BE2C (cell line): Measurements from ENCODE around the gene COQ5.

Experiments
- DNase-seq: peaks from one replicate; pipeline ENCODE4 v3.0.0-alpha.2; 2020
- H3K27me3 ChIP-seq: fragments of 250-450 bp; sonication (Bioruptor Pico); 2 replicates; pipeline ENCODE4 v1.5.1; 2020; ENCODE audit warnings: mild to moderate bottlenecking
- H3K36me3 ChIP-seq: fragments of 250-450 bp; sonication (Bioruptor Pico); 2 replicates; pipeline ENCODE4 v1.5.1; 2020; ENCODE audit warnings: mild to moderate bottlenecking
- H3K4me1 ChIP-seq: fragments of 250-450 bp; sonication (Bioruptor Pico); 2 replicates; pipeline ENCODE4 v1.5.1; 2020
- H3K4me3 ChIP-seq: 2 replicates; pipeline ENCODE4 v1.5.1; 2011; ENCODE audit warnings: low read depth, low read length
- H3K9me3 ChIP-seq: fragments of 250-450 bp; sonication (Bioruptor Pico); 2 replicates; pipeline ENCODE4 v1.5.1; 2020
- TF ChIP-seq, protein P1 (sequence below): IDR thresholded peaks from 2 replicates; pipeline ENCODE4 v1.5.1; 2012; ENCODE audit warnings: mild to moderate bottlenecking, low read depth, low read length

The COQ5 gene

GRCh38 chr12:120455302-120455701 lies 73.7 kb downstream of the COQ5 start:
- H3K4me1 ChIP-seq: no peaks in the 10 kb centered on the region
- H3K27me3 ChIP-seq: no peaks in the 10 kb centered on the region
- H3K4me3 ChIP-seq: no peak overlapping the region
- no peak for DNase-seq
- TF ChIP-seq, protein P1, sequence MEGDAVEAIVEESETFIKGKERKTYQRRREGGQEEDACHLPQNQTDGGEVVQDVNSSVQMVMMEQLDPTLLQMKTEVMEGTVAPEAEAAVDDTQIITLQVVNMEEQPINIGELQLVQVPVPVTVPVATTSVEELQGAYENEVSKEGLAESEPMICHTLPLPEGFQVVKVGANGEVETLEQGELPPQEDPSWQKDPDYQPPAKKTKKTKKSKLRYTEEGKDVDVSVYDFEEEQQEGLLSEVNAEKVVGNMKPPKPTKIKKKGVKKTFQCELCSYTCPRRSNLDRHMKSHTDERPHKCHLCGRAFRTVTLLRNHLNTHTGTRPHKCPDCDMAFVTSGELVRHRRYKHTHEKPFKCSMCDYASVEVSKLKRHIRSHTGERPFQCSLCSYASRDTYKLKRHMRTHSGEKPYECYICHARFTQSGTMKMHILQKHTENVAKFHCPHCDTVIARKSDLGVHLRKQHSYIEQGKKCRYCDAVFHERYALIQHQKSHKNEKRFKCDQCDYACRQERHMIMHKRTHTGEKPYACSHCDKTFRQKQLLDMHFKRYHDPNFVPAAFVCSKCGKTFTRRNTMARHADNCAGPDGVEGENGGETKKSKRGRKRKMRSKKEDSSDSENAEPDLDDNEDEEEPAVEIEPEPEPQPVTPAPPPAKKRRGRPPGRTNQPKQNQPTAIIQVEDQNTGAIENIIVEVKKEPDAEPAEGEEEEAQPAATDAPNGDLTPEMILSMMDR: no peak
- H3K36me3 ChIP-seq: peaks cover 77% of the 10 kb centered on the region
- H3K9me3 ChIP-seq: no peaks in the 10 kb centered on the region

- no peak for DNase-seq
- no peaks in the 10 kb centered on the region for H3K27me3 ChIP-seq
- H3K4me1 ChIP-seq: no peaks in the 10 kb centered on the region
- peaks cover 77% of the 10 kb centered on the region for H3K36me3 ChIP-seq
- TF ChIP-seq, protein P1: peak; percentile 82
- no peak overlapping the region for H3K4me3 ChIP-seq
- H3K9me3 ChIP-seq: no peaks in the 10 kb centered on the region
These were observed 75.0 kb downstream of the COQ5 start for GRCh38 chr12:120453977-120454376.
